ENCODE data around the gene CIZ1.

Gene CIZ1

GRCh38 chr9:128226412-128226801 lies 35.0 kb upstream of the CIZ1 start:
- peak in 2 of 3 donors; percentile 74 to 75 for DNase-seq
- 93% methylated on average over 4 of the region's 5 CpGs for WGBS (ENCODE audit: insufficient coverage)
- Histone ChIP-seq H3K4me1 (ENCODE audit: control extremely low read depth in 1 of 4, control insufficient read depth in 4 of 4, insufficient read depth in 4 of 4, low read length in 3 of 4) (peaks cover 0 to 10% (median 0%) of the 10 kb centered on the region in 4 experiments), H3K36me3 (ENCODE audit: control insufficient read depth in 4 of 4, insufficient read depth in 4 of 4, low read length in 3 of 4) (no peaks in the 10 kb centered on the region), H3K4me3 (ENCODE audit: control insufficient read depth in 1 of 7, extremely low read depth in 1 of 7, insufficient read depth in 4 of 7, low read depth in 2 of 7, low read length in 6 of 7) (no peak overlapping the region), H3K9me3 (ENCODE audit: control extremely low read depth in 1 of 5, control insufficient read depth in 4 of 5, insufficient read depth in 2 of 5, low read depth in 1 of 5, low read length in 4 of 5) (no peaks in the 10 kb centered on the region), H3K27me3 (replicated peaks in 2 of 5; ENCODE audit: control insufficient read depth in 4 of 5, insufficient read depth in 5 of 5, low read length in 4 of 5) (no peaks in the 10 kb centered on the region), H3K27ac (ENCODE audit: insufficient read depth in 1 of 2, low read depth in 1 of 2, low read length in 2 of 2, poor library complexity in 1 of 2, severe bottlenecking in 2 of 2) (no peak overlapping the region)
- ChIA-PET POLR2A (no interaction called here), CTCF (no interaction called here)

- Histone ChIP-seq H3K4me3 (ENCODE audit: control insufficient read depth in 1 of 7, extremely low read depth in 1 of 7, insufficient read depth in 4 of 7, low read depth in 2 of 7, low read length in 6 of 7) (no peak overlapping the region), H3K9me3 (ENCODE audit: control extremely low read depth in 1 of 5, control insufficient read depth in 4 of 5, insufficient read depth in 2 of 5, low read depth in 1 of 5, low read length in 4 of 5) (no peaks in the 10 kb centered on the region), H3K27me3 (replicated peaks in 2 of 5; ENCODE audit: control insufficient read depth in 4 of 5, insufficient read depth in 5 of 5, low read length in 4 of 5) (no peaks in the 10 kb centered on the region), H3K36me3 (ENCODE audit: control insufficient read depth in 4 of 4, insufficient read depth in 4 of 4, low read length in 3 of 4) (no peaks in the 10 kb centered on the region), H3K4me1 (ENCODE audit: control extremely low read depth in 1 of 4, control insufficient read depth in 4 of 4, insufficient read depth in 4 of 4, low read length in 3 of 4) (peaks cover 0 to 10% (median 0%) of the 10 kb centered on the region in 4 experiments), H3K27ac (ENCODE audit: insufficient read depth in 1 of 2, low read depth in 1 of 2, low read length in 2 of 2, poor library complexity in 1 of 2, severe bottlenecking in 2 of 2) (no peak overlapping the region)
- 99% methylated on average over 15 of the region's 19 CpGs for WGBS (ENCODE audit: insufficient coverage)
- ChIA-PET POLR2A (no interaction called here), CTCF (no interaction called here)
- no peak for DNase-seq
Measured at GRCh38 chr9:128225770-128226411, 34.5 kb upstream of the CIZ1 start.

- 89% methylated on average over 3 of the region's 7 CpGs for WGBS (ENCODE audit: insufficient coverage)
- Histone ChIP-seq H3K9me3 (ENCODE audit: control extremely low read depth in 1 of 5, control insufficient read depth in 4 of 5, insufficient read depth in 2 of 5, low read depth in 1 of 5, low read length in 4 of 5) (no peaks in the 10 kb centered on the region), H3K4me3 (ENCODE audit: control insufficient read depth in 1 of 7, extremely low read depth in 1 of 7, insufficient read depth in 4 of 7, low read depth in 2 of 7, low read length in 6 of 7) (no peak overlapping the region), H3K27me3 (replicated peaks in 2 of 5; ENCODE audit: control insufficient read depth in 4 of 5, insufficient read depth in 5 of 5, low read length in 4 of 5) (no peaks in the 10 kb centered on the region), H3K36me3 (ENCODE audit: control insufficient read depth in 4 of 4, insufficient read depth in 4 of 4, low read length in 3 of 4) (peaks cover 0 to 3% (median 0%) of the 10 kb centered on the region in 4 experiments), H3K27ac (ENCODE audit: insufficient read depth in 1 of 2, low read depth in 1 of 2, low read length in 2 of 2, poor library complexity in 1 of 2, severe bottlenecking in 2 of 2) (no peak overlapping the region), H3K4me1 (ENCODE audit: control extremely low read depth in 1 of 4, control insufficient read depth in 4 of 4, insufficient read depth in 4 of 4, low read length in 3 of 4) (peaks cover 0 to 10% (median 0%) of the 10 kb centered on the region in 4 experiments)
- POLR2A ChIA-PET: no interaction called here
- no peak for DNase-seq
- CTCF ChIA-PET: interaction anchor here (1.4 kb wide), 1 partner anchor 15 kb away, joined by 3 read pairs; no protein-coding TSS in a partner anchor
Measured at GRCh38 chr9:128224877-128225276, 33.5 kb upstream of the CIZ1 start.

GRCh38 chr9:128222880-128223670 lies 31.7 kb upstream of the CIZ1 start:
- ChIA-PET CTCF (interaction anchor here (1.1 to 1.5 kb wide), 3 partner anchors 17 to 216 kb away, joined by 3 to 4 read pairs (median 3); no protein-coding TSS in a partner anchor), POLR2A (no interaction called here)
- DNase-seq: no peak
- Histone ChIP-seq H3K27ac (ENCODE audit: insufficient read depth in 1 of 2, low read depth in 1 of 2, low read length in 2 of 2, poor library complexity in 1 of 2, severe bottlenecking in 2 of 2) (no peak overlapping the region), H3K4me1 (ENCODE audit: control extremely low read depth in 1 of 4, control insufficient read depth in 4 of 4, insufficient read depth in 4 of 4, low read length in 3 of 4) (peaks cover 0 to 17% (median 9%) of the 10 kb centered on the region in 4 experiments), H3K36me3 (ENCODE audit: control insufficient read depth in 4 of 4, insufficient read depth in 4 of 4, low read length in 3 of 4) (peaks cover 0 to 3% (median 0%) of the 10 kb centered on the region in 4 experiments), H3K4me3 (ENCODE audit: control insufficient read depth in 1 of 7, extremely low read depth in 1 of 7, insufficient read depth in 4 of 7, low read depth in 2 of 7, low read length in 6 of 7) (no peak overlapping the region), H3K27me3 (replicated peaks in 2 of 5; ENCODE audit: control insufficient read depth in 4 of 5, insufficient read depth in 5 of 5, low read length in 4 of 5) (no peaks in the 10 kb centered on the region), H3K9me3 (ENCODE audit: control extremely low read depth in 1 of 5, control insufficient read depth in 4 of 5, insufficient read depth in 2 of 5, low read depth in 1 of 5, low read length in 4 of 5) (no peaks in the 10 kb centered on the region)
- 98% methylated on average over 7 of the region's 13 CpGs for WGBS (ENCODE audit: insufficient coverage)

- POLR2A ChIA-PET: no interaction called here
- Histone ChIP-seq H3K27me3 (replicated peaks in 2 of 5; ENCODE audit: control insufficient read depth in 4 of 5, insufficient read depth in 5 of 5, low read length in 4 of 5) (no peaks in the 10 kb centered on the region), H3K4me3 (ENCODE audit: control insufficient read depth in 1 of 7, extremely low read depth in 1 of 7, insufficient read depth in 4 of 7, low read depth in 2 of 7, low read length in 6 of 7) (no peak overlapping the region), H3K27ac (ENCODE audit: insufficient read depth in 1 of 2, low read depth in 1 of 2, low read length in 2 of 2, poor library complexity in 1 of 2, severe bottlenecking in 2 of 2) (no peak overlapping the region), H3K4me1 (ENCODE audit: control extremely low read depth in 1 of 4, control insufficient read depth in 4 of 4, insufficient read depth in 4 of 4, low read length in 3 of 4) (peaks cover 0 to 21% (median 11%) of the 10 kb centered on the region in 4 experiments), H3K9me3 (ENCODE audit: control extremely low read depth in 1 of 5, control insufficient read depth in 4 of 5, insufficient read depth in 2 of 5, low read depth in 1 of 5, low read length in 4 of 5) (no peaks in the 10 kb centered on the region), H3K36me3 (ENCODE audit: control insufficient read depth in 4 of 4, insufficient read depth in 4 of 4, low read length in 3 of 4) (peaks cover 0 to 3% (median 0%) of the 10 kb centered on the region in 4 experiments)
- CTCF ChIA-PET: interaction anchor here (1.0 to 1.5 kb wide), 4 partner anchors 9 to 217 kb away, joined by 3 to 4 read pairs (median 3); no protein-coding TSS in a partner anchor
- WGBS (ENCODE audit: insufficient coverage): 95% methylated on average over 5 of the region's 10 CpGs
- no peak for DNase-seq
Measured at GRCh38 chr9:128222026-128222425, 30.7 kb upstream of the CIZ1 start.

- ChIA-PET POLR2A (no interaction called here), CTCF (interaction anchor here (2.5 kb wide), 1 partner anchor 35 kb away, joined by 6 read pairs; no protein-coding TSS in a partner anchor)
- H3K4me1 ChIP-seq (ENCODE audit: control extremely low read depth in 1 of 4, control insufficient read depth in 4 of 4, insufficient read depth in 4 of 4, low read length in 3 of 4): peaks cover 0 to 12% (median 10%) of the 10 kb centered on the region in 4 experiments
- no peak overlapping the region for H3K27ac ChIP-seq (ENCODE audit: insufficient read depth in 1 of 2, low read depth in 1 of 2, low read length in 2 of 2, poor library complexity in 1 of 2, severe bottlenecking in 2 of 2)
- WGBS (ENCODE audit: insufficient coverage): 96% methylated on average over 8 of the region's 9 CpGs
- peaks cover 0 to 3% (median 0%) of the 10 kb centered on the region in 4 experiments for H3K36me3 ChIP-seq (ENCODE audit: control insufficient read depth in 4 of 4, insufficient read depth in 4 of 4, low read length in 3 of 4)
- H3K4me3 ChIP-seq (ENCODE audit: control insufficient read depth in 1 of 7, extremely low read depth in 1 of 7, insufficient read depth in 4 of 7, low read depth in 2 of 7, low read length in 6 of 7): no peak overlapping the region
- DNase-seq: no peak
- H3K27me3 ChIP-seq (replicated peaks in 2 of 5; ENCODE audit: control insufficient read depth in 4 of 5, insufficient read depth in 5 of 5, low read length in 4 of 5): no peaks in the 10 kb centered on the region
- no peaks in the 10 kb centered on the region for H3K9me3 ChIP-seq (ENCODE audit: control extremely low read depth in 1 of 5, control insufficient read depth in 4 of 5, insufficient read depth in 2 of 5, low read depth in 1 of 5, low read length in 4 of 5)
Measured at GRCh38 chr9:128219831-128220230, 28.5 kb upstream of the CIZ1 start.
